NCI-H2081 treated with DMSO at 0.1 percent for 48 hours (cell line): Measurements from ENCODE around the gene TAOK2.

Experiments used
- DNase-seq: peaks from one replicate; lab custom pipeline; 2025; lab: John Stamatoyannopoulos, UW

Gene TAOK2

GRCh38 chr16:29963021-29963743, 10.5 kb upstream of the TAOK2 start:
- DNase-seq: no peak

DNA sequence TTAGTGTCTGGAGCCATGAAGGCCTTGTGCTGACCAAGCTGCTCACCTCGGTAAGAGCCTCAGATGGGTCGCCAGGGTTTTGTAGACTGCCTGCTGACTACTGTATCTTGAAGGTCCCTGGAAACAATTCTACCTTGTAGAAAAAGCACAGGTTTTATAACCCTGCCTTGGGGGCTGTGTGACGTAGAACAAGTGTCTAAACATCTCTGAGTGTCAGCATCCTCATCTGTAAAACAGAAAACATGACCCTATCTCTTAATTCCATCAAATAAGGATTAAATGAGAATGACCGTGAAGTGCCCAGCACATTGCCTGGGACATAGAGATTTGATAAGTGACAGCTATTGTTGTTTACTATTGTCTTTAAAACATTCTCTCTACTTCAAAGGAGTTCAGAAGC, 5.5 kb upstream of the TAOK2 start:
- DNase-seq: no peak

GRCh38 chr16:29971304-29971703, 2.4 kb upstream of the TAOK2 start:
- no peak for DNase-seq

GRCh38 chr16:29972500-29972899, 1.2 kb upstream of the TAOK2 start:
- DNase-seq: no peak

DNA sequence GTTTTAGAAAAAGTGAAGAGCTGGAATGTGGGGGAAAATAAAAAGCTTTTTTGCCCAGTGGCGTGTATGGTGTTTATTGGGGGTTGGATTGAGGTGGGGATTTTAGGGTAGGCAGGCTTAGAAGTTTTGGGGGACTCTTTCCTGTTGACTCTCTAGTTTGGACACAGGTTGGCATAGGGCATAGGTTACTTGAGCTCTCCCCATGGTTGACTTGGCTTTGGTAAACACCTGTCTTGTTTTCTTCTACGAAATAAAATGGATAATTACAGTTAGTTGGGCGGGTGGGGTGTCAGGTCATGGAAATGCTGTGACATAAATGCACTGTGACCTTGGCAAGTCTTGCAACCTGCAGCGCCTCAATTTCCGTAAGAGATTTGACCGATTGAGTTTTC, 680 bp upstream of the TAOK2 start:
- DNase-seq: no peak

DNA sequence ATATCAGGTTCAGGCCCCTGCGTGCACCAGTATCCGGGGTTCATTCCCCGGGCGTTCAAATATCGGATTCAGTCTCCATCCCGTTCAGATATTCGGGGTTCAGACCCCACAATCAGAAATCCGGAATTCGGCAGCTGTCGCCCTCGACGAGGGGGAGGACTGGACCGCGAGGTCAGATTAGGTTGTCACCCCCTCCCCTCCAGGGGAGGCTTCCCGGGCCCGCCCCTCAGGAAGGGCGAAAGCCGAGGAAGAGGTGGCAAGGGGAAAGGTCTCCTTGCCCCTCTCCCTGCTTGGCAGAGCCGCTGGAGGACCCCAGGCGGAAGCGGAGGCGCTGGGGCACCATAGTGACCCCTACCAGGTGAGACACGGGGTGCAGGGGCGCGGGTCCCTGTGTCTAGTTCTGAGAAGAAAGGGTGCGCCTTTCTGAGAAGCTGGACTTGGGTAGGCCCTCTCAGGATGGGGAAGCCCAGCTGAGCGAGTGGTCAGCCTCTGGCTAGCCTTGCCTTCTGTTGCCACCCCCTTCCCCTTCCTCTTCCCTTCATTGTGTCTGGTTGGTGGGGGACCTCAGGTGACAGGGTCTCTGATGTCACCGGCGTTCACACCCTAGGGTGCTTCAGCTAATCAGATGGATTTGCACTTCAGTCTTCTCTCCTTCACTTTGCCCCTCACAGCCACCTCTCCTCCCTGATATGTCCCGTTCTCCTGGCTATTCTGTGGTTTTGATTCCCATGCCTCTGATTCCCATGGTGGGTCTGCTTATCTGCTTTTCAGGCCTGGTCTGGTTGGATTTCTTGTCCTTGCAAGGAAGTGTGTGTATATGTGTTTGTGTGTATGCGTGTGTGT, 844 bp downstream of the TAOK2 start:
- DNase-seq: no peak

GRCh38 chr16:29975134-29975538, 1.5 kb downstream of the TAOK2 start:
- DNase-seq: no peak

DNA sequence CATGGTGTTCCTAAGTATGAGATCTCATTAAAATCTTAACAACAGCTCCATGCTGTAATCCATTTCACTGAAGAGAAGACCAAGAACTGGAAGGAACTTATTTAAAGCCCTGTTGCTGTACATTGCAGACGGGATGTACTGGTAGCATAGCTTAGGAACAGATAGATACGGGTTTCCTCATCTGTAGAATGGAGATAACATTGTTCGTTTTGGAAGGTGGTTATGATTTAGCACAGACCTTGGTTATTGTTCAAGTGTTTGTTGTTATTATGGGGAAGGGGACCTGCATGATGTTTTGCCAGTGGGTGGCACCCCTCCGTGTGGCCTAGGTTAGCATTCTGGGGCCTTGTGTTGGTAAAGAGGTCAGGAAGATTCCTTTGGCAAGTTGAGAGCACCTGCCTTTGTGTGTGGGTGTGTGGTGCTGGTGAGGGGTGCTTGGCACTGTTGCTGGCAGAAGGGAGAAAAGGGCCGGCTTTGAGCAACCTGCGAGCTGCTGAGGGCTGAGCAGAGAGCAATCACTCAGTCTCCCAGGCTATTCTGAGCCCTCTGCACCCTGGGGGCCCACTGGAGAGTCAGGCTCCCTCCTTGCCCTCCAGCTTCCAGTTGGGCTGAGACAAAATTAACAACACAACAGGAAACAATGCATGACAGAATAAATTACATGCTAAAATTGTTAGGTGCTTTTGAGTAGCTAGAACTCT, 2.3 kb downstream of the TAOK2 start:
- no peak for DNase-seq

DNA sequence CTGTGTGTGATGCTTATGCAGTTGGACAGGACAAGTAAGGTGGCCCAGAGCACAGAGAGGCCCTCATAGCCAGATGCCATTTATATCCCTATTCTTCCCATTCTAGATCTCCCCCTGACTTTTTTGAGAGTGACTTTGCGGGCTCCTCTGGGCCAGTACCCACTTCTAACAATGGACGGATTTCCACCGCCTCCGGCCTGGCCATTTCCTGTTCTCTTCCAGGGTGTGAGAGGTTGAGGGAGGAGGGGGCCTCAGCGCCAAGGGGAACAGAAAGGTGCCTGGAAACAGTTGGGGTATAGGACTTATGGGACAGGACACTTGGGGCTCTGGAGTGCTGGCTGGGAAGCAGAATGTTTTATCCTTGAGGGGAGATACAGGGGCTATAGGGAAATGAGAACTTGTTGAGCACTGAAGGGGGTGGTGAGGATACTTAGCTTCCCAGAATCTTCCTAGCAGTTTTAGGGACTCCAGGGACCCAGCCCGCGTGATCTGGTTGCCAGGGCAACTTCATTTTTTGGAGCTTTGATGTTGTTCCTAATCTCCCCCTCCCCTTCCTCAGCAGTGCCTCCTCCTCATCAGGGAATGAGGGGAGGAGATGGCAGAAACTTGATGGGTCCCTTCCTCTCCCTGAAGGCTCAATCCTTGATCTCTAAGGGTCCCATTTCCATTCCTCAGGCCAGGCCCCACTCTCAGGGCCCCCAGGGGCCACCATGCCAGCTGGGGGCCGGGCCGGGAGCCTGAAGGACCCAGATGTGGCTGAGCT, 3.6 kb downstream of the TAOK2 start:
- DNase-seq: no peak

DNA sequence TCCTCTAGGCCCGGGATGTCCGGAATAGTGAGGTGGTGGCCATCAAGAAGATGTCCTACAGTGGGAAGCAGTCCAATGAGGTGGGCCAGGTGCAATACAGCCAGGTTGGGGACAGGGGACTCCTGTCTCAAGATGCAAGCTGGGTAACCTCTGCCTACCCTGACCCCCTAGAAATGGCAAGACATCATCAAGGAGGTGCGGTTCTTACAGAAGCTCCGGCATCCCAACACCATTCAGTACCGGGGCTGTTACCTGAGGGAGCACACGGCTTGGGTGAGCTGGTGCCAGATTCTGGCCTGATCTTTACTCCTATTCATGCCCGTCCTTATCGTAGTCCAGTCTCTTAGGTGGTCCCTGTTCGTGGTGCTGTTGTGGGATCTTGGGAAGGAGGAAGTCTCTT, 4.4 kb downstream of the TAOK2 start:
- DNase-seq: no peak

- no peak for DNase-seq
Observed at GRCh38 chr16:29978564-29979270, 5.0 kb downstream of the TAOK2 start.

DNA sequence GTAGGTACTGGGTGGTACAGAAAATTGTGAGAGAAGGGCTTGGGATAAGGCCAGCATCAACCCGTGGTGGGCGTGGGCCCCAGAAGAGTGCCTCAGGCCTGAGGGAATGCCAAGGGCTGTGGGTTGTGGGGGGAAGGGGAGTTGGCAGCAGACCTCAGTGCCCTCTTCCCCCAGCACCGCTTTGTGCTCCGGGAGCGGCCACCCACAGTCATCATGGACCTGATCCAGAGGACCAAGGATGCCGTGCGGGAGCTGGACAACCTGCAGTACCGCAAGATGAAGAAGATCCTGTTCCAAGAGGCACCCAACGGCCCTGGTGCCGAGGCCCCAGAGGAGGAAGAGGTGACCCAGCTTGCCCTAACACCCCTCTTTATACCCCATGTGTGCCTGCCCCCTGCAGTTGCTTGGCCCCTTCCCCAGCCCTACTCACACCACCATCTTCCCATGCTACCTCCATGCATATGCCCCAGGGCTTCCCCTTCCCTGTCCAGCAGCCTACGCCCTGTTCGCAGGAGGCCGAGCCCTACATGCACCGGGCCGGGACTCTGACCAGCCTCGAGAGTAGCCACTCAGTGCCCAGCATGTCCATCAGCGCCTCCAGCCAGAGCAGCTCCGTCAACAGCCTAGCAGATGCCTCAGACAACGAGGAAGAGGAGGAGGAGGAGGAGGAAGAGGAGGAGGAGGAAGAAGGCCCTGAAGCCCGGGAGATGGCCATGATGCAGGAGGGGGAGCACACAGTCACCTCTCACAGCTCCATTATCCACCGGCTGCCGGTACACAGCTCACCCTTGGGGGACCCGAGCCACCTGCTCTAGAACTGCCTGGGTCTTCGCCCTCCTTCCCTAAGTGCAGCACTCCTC, 9.1 kb downstream of the TAOK2 start:
- no peak for DNase-seq

- no peak for DNase-seq
Observed at GRCh38 chr16:29983420-29984136, 9.9 kb downstream of the TAOK2 start.

GRCh38 chr16:29984137-29984763, 10.6 kb downstream of the TAOK2 start:
- DNase-seq: no peak

- DNase-seq: no peak
Observed at GRCh38 chr16:29984764-29985147, 11.1 kb downstream of the TAOK2 start.

DNA sequence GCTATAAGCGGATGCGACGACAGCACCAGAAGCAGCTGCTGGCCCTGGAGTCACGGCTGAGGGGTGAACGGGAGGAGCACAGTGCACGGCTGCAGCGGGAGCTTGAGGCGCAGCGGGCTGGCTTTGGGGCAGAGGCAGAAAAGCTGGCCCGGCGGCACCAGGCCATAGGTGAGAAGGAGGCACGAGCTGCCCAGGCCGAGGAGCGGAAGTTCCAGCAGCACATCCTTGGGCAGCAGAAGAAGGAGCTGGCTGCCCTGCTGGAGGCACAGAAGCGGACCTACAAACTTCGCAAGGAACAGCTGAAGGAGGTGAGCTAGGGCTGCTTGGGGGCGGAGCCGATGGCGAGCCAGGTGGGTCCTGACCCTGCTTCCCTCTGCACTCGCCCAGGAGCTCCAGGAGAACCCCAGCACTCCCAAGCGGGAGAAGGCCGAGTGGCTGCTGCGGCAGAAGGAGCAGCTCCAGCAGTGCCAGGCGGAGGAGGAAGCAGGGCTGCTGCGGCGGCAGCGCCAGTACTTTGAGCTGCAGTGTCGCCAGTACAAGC, 11.7 kb downstream of the TAOK2 start:
- no peak for DNase-seq

GRCh38 chr16:29986231-29986630, 12.6 kb downstream of the TAOK2 start:
- DNase-seq: no peak

DNA sequence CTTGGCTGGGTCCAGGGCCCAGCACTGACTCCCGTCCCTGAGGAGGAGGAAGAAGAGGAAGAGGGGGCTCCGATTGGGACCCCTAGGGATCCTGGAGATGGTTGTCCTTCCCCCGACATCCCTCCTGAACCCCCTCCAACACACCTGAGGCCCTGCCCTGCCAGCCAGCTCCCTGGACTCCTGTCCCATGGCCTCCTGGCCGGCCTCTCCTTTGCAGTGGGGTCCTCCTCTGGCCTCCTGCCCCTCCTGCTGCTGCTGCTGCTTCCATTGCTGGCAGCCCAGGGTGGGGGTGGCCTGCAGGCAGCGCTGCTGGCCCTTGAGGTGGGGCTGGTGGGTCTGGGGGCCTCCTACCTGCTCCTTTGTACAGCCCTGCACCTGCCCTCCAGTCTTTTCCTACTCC, 13.3 kb downstream of the TAOK2 start:
- DNase-seq: no peak
